ENCODE data around the gene SDK1. TPM values are rescaled to one million over a fixed set of nuclear protein-coding genes. Genes with fewer than 3 reads are reported as not detected.

Gene SDK1
- total and polyA plus RNA-seq, 7 experiments from 2014 or later = 0.07 to 2.5 (median 0.54) TPM

GRCh38 chr7:3438352-3438751 lies 137.3 kb downstream of the SDK1 start:
- DNase-seq (no peak), ATAC-seq (no peak)
- POLR2A ChIA-PET = no interaction called here
- Histone ChIP-seq H3K27me3 (ENCODE audit: control insufficient read depth in 2 of 2, insufficient read depth in 2 of 2, low read length in 2 of 2) (no peaks in the 10 kb centered on the region), H3K4me3 (ENCODE audit: low read length) (no peak overlapping the region), H3K9me3 (ENCODE audit: control insufficient read depth in 2 of 3, low read length in 3 of 3) (no peaks in the 10 kb centered on the region), H3K27ac (ENCODE audit: low read depth, low read length) (no peak overlapping the region), H3K4me1 (ENCODE audit: control insufficient read depth in 2 of 2, insufficient read depth in 2 of 2, low read length in 2 of 2) (no peaks in the 10 kb centered on the region), H3K36me3 (ENCODE audit: control insufficient read depth in 2 of 3, insufficient read depth in 3 of 3, low read length in 3 of 3) (no peaks in the 10 kb centered on the region)
- H3K27me3 Mint-ChIP-seq = peaks cover 0 to 4% (median 0%) of the 10 kb centered on the region in 5 donors
- peak overlapping the region in 1 of 9 donors; percentile 28 for H3K27ac Mint-ChIP-seq
- H3K36me3 Mint-ChIP-seq = no peaks in the 10 kb centered on the region
- H3K9me3 Mint-ChIP-seq = peaks cover 0 to 3% (median 0%) of the 10 kb centered on the region in 11 donors
- intact Hi-C loops (cut with micrococcal nuclease) = no loop called here
- no peak overlapping the region for H3K4me3 Mint-ChIP-seq
- H3K4me1 Mint-ChIP-seq = peaks cover 0 to 7% (median 0%) of the 10 kb centered on the region in 7 donors
- CTCF ChIA-PET = no interaction called here

GRCh38 chr7:3439333-3440030 lies 138.4 kb downstream of the SDK1 start:
- no peak overlapping the region for H3K27ac Mint-ChIP-seq
- intact Hi-C loops (cut with micrococcal nuclease) = no loop called here
- H3K27me3 Mint-ChIP-seq = peaks cover 0 to 9% (median 0%) of the 10 kb centered on the region in 5 donors
- ChIA-PET CTCF (interaction anchor here (0.7 kb wide), 1 partner anchor 298 kb away, joined by 3 read pairs; no protein-coding TSS in a partner anchor), POLR2A (no interaction called here)
- no peak overlapping the region for H3K4me3 ChIP-seq (ENCODE audit: low read length)
- H3K27me3 ChIP-seq (ENCODE audit: control insufficient read depth in 2 of 2, insufficient read depth in 2 of 2, low read length in 2 of 2) = no peaks in the 10 kb centered on the region
- peaks cover 0 to 6% (median 5%) of the 10 kb centered on the region in 5 donors for H3K36me3 Mint-ChIP-seq
- H3K36me3 ChIP-seq (ENCODE audit: control insufficient read depth in 2 of 3, insufficient read depth in 3 of 3, low read length in 3 of 3) = no peaks in the 10 kb centered on the region
- no peak for DNase-seq
- no peaks in the 10 kb centered on the region for H3K4me1 ChIP-seq (ENCODE audit: control insufficient read depth in 2 of 2, insufficient read depth in 2 of 2, low read length in 2 of 2)
- no peak overlapping the region for H3K27ac ChIP-seq (ENCODE audit: low read depth, low read length)
- no peak for ATAC-seq
- peaks cover 0 to 1% (median 0%) of the 10 kb centered on the region in 7 donors for H3K4me1 Mint-ChIP-seq
- H3K4me3 Mint-ChIP-seq = no peak overlapping the region
- peaks cover 0 to 8% (median 5%) of the 10 kb centered on the region in 11 donors for H3K9me3 Mint-ChIP-seq
- H3K9me3 ChIP-seq (ENCODE audit: control insufficient read depth in 2 of 3, low read length in 3 of 3) = no peaks in the 10 kb centered on the region

GRCh38 chr7:3440509-3440908 lies 139.5 kb downstream of the SDK1 start:
- intact Hi-C loops (cut with micrococcal nuclease) = no loop called here
- ChIA-PET CTCF (no interaction called here), POLR2A (no interaction called here)
- Mint-ChIP-seq H3K27ac (no peak overlapping the region), H3K4me1 (no peaks in the 10 kb centered on the region), H3K9me3 (peaks cover under 1 to 15% (median 8%) of the 10 kb centered on the region in 11 donors), H3K27me3 (peaks cover 0 to 11% (median 0%) of the 10 kb centered on the region in 5 donors), H3K36me3 (peaks cover 0 to 11% (median 8%) of the 10 kb centered on the region in 5 donors), H3K4me3 (no peak overlapping the region)
- H3K36me3 ChIP-seq (ENCODE audit: control insufficient read depth in 2 of 3, insufficient read depth in 3 of 3, low read length in 3 of 3) = no peaks in the 10 kb centered on the region
- no peaks in the 10 kb centered on the region for H3K4me1 ChIP-seq (ENCODE audit: control insufficient read depth in 2 of 2, insufficient read depth in 2 of 2, low read length in 2 of 2)
- H3K27me3 ChIP-seq (ENCODE audit: control insufficient read depth in 2 of 2, insufficient read depth in 2 of 2, low read length in 2 of 2) = no peaks in the 10 kb centered on the region
- ATAC-seq = no peak
- DNase-seq = no peak
- H3K27ac ChIP-seq (ENCODE audit: low read depth, low read length) = no peak overlapping the region
- no peaks in the 10 kb centered on the region for H3K9me3 ChIP-seq (ENCODE audit: control insufficient read depth in 2 of 3, low read length in 3 of 3)
- no peak overlapping the region for H3K4me3 ChIP-seq (ENCODE audit: low read length)

GRCh38 chr7:3443716-3444115 lies 142.7 kb downstream of the SDK1 start:
- no peaks in the 10 kb centered on the region for H3K36me3 ChIP-seq (ENCODE audit: control insufficient read depth in 2 of 3, insufficient read depth in 3 of 3, low read length in 3 of 3)
- ChIA-PET CTCF (interaction anchor here (0.7 kb wide), 1 partner anchor 60 kb away, joined by 3 read pairs; no protein-coding TSS in a partner anchor), POLR2A (no interaction called here)
- no peaks in the 10 kb centered on the region for H3K27me3 ChIP-seq (ENCODE audit: control insufficient read depth in 2 of 2, insufficient read depth in 2 of 2, low read length in 2 of 2)
- H3K4me1 ChIP-seq (ENCODE audit: control insufficient read depth in 2 of 2, insufficient read depth in 2 of 2, low read length in 2 of 2) = no peaks in the 10 kb centered on the region
- Mint-ChIP-seq H3K36me3 (peaks cover 0 to 17% (median 12%) of the 10 kb centered on the region in 5 donors), H3K27me3 (peaks cover 0 to 11% (median 0%) of the 10 kb centered on the region in 5 donors), H3K9me3 (peaks cover 6 to 39% (median 16%) of the 10 kb centered on the region in 11 donors), H3K4me3 (no peak overlapping the region), H3K27ac (no peak overlapping the region), H3K4me1 (no peaks in the 10 kb centered on the region)
- intact Hi-C loops (cut with micrococcal nuclease) = no loop called here
- ATAC-seq (no peak), DNase-seq (no peak)
- no peak overlapping the region for H3K4me3 ChIP-seq (ENCODE audit: low read length)
- peaks cover 0 to 6% (median 0%) of the 10 kb centered on the region in 3 experiments for H3K9me3 ChIP-seq (ENCODE audit: control insufficient read depth in 2 of 3, low read length in 3 of 3)
- no peak overlapping the region for H3K27ac ChIP-seq (ENCODE audit: low read depth, low read length)

GRCh38 chr7:3446786-3447185 lies 145.7 kb downstream of the SDK1 start:
- H3K27me3 ChIP-seq (ENCODE audit: control insufficient read depth in 2 of 2, insufficient read depth in 2 of 2, low read length in 2 of 2) = no peaks in the 10 kb centered on the region
- ChIA-PET CTCF (no interaction called here), POLR2A (interaction anchor here (0.6 kb wide), 1 partner anchor 707 kb away, joined by 3 read pairs; no protein-coding TSS in a partner anchor)
- Mint-ChIP-seq H3K27ac (no peak overlapping the region), H3K36me3 (peaks cover 0 to 17% (median 12%) of the 10 kb centered on the region in 5 donors), H3K9me3 (peaks cover 6 to 39% (median 15%) of the 10 kb centered on the region in 11 donors), H3K4me1 (no peaks in the 10 kb centered on the region), H3K27me3 (peaks cover 0 to 8% (median 0%) of the 10 kb centered on the region in 5 donors), H3K4me3 (no peak overlapping the region)
- no peak overlapping the region for H3K27ac ChIP-seq (ENCODE audit: low read depth, low read length)
- DNase-seq = no peak
- intact Hi-C loops (cut with micrococcal nuclease) = no loop called here
- H3K36me3 ChIP-seq (ENCODE audit: control insufficient read depth in 2 of 3, insufficient read depth in 3 of 3, low read length in 3 of 3) = no peaks in the 10 kb centered on the region
- no peak overlapping the region for H3K4me3 ChIP-seq (ENCODE audit: low read length)
- peaks cover 0 to 6% (median 0%) of the 10 kb centered on the region in 3 experiments for H3K9me3 ChIP-seq (ENCODE audit: control insufficient read depth in 2 of 3, low read length in 3 of 3)
- ATAC-seq = no peak
- no peaks in the 10 kb centered on the region for H3K4me1 ChIP-seq (ENCODE audit: control insufficient read depth in 2 of 2, insufficient read depth in 2 of 2, low read length in 2 of 2)

GRCh38 chr7:3451701-3452100 lies 150.6 kb downstream of the SDK1 start:
- Histone ChIP-seq H3K4me1 (ENCODE audit: control insufficient read depth in 2 of 2, insufficient read depth in 2 of 2, low read length in 2 of 2) (no peaks in the 10 kb centered on the region), H3K27me3 (ENCODE audit: control insufficient read depth in 2 of 2, insufficient read depth in 2 of 2, low read length in 2 of 2) (no peaks in the 10 kb centered on the region), H3K27ac (ENCODE audit: low read depth, low read length) (no peak overlapping the region), H3K9me3 (ENCODE audit: control insufficient read depth in 2 of 3, low read length in 3 of 3) (no peaks in the 10 kb centered on the region), H3K36me3 (ENCODE audit: control insufficient read depth in 2 of 3, insufficient read depth in 3 of 3, low read length in 3 of 3) (no peaks in the 10 kb centered on the region), H3K4me3 (ENCODE audit: low read length) (no peak overlapping the region)
- no peak for DNase-seq
- Mint-ChIP-seq H3K27ac (no peak overlapping the region), H3K36me3 (peaks cover 0 to 5% (median 0%) of the 10 kb centered on the region in 5 donors), H3K27me3 (peaks cover 0 to 3% (median 0%) of the 10 kb centered on the region in 5 donors), H3K9me3 (peaks cover 0 to 27% (median 7%) of the 10 kb centered on the region in 11 donors), H3K4me1 (no peaks in the 10 kb centered on the region), H3K4me3 (no peak overlapping the region)
- CTCF ChIA-PET = no interaction called here
- POLR2A ChIA-PET = interaction anchor here (0.7 to 1.2 kb wide), 2 partner anchors 10 to 13 kb away, joined by 3 read pairs; no protein-coding TSS in a partner anchor
- no peak for ATAC-seq
- intact Hi-C loops (cut with micrococcal nuclease) = no loop called here

All from naive thymus-derived CD4-positive, alpha-beta T cell (primary cell).